Hematopoietic multipotent progenitor cell treated with erythropoietin and hydrocortisone succinate and interleukin-3 and kit ligand, for 8 days (in vitro differentiated cells): ENCODE data around the gene ARMCX2.
"Not testable (repeated sequence)": the region's sequence is repeated elsewhere in the genome, so short reads cannot be mapped to it uniquely, and the experiment has no call there.

Experiments used
- DNase-seq: peaks from one replicate; pipeline ENCODE4 v3.0.0-alpha.2; 2015

Gene ARMCX2

DNA sequence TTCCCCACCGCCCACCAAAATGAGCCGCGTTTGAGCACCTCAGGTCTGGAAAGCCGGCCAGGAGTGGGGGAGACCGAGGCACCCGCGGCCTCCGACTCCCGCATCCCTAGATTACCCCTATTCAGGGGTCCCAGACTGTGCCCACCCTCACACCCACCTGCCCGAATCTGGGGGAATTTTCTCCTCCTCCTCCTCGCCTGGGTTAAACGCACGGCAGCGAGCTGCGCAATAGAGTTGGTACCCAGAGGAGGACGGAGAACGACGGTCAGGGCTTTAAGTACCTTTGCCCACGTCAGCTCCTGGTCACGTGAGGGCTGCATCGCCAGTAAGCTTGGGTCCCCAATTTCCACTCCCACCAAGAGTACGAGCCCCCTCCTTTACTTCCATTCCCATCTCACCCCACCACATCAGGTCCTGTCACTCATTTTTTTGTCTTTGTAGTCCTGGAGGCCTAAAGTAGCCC, at the start of gene ARMCX2:
Gene ARMCX2 (minus strand): TSS at position 250 of the 463 bp plus-strand sequence. CDS start 2,262 bp downstream, outside the sequence.
- no peak for DNase-seq

- no peak for DNase-seq
These were observed 49.7 kb upstream of the ARMCX2 start for GRCh38 chrX:101709384-101709783.

GRCh38 chrX:101708163-101708562, 48.5 kb upstream of the ARMCX2 start:
- DNase-seq = no peak

- DNase-seq = no peak
These were observed 33.8 kb upstream of the ARMCX2 start for GRCh38 chrX:101693476-101693875.

DNA sequence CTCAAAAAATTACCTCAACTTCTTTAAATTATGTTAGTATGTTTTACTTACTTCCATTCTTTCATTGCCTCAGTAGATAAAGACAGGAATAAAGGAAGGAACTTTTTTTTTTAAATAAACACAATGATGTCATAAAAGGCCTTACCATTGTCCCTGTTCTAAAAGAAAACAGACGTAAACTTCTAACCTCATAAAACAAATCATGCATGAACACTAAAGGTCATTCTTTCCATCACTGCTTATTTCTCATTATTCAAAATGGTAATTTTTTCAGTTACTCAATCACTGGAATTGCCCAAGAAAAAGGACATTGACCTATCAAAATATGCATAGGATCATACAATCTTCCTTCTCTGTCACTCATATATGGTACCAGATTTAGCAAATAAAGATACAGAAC, 32.2 kb upstream of the ARMCX2 start:
- DNase-seq = no peak

DNA sequence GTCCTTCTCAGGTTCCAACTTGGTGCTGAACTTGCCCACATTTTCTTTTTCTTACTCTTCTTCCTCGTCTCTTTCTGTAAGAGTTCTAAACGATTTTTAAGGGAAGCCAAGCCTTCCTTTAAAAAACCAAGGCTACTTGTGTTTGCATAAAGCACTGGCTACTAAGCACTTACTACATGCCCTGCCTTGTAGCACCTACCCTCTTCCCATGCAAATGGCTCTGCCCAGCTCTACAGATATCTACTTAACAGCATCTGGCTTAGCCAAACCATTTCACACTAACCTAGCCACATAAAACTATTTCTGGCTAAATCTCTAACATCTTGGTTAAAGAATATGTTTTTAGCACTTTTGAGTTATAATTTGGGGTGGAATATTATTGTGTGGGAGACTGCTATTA, 26.9 kb upstream of the ARMCX2 start:
- DNase-seq = no peak

- DNase-seq = no peak
These were observed 26.3 kb upstream of the ARMCX2 start for GRCh38 chrX:101685923-101686322.

GRCh38 chrX:101682723-101683122, 23.1 kb upstream of the ARMCX2 start:
- no peak for DNase-seq

- no peak for DNase-seq
These were observed 17.4 kb upstream of the ARMCX2 start for GRCh38 chrX:101677028-101677427.

GRCh38 chrX:101676571-101676970, 16.9 kb upstream of the ARMCX2 start:
- no peak for DNase-seq

GRCh38 chrX:101668143-101668542, 8.5 kb upstream of the ARMCX2 start:
- no peak for DNase-seq

DNA sequence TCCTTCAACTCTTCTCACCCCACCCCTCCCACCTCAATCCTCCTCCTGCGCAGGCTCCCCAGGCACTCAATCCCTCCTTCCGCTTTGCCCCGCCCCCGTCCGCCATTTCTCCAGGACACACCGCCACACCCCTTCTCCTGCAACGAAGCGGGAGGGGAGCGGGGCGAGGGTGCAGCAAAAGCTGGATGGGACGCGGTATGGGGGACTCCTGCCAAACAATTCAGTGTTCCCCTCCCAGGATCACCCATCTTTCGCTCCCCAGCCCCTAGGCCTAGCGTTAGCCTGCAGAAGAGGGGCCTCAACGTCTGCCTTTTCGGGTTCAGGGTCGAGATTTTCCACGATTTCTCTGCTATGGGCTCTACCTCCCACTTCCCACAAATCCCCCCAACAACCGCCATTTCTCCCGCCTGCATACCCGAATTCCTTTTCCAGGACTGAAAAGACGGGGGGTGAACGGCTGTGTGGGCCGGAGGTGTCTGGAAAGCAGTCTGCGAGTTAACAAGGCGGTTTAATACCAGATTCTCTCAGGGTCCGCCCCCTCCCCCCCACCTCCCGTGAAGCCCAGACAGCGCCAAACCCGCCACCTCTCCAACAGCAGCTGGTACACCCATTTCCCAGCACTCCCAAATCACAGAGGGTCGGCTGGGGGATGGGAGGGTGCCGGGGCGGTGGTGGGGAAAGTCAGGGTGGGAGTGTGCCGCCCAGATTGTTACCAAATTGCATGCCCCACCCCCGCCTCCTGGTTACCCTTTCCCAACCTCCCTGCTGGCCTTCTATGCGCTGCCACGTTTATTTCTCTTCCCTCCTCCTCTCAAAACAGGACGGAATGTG, 774 bp downstream of the ARMCX2 start:
- DNase-seq = peak; percentile 9

GRCh38 chrX:101657495-101657894, 2.2 kb downstream of the ARMCX2 start:
- DNase-seq = no peak

DNA sequence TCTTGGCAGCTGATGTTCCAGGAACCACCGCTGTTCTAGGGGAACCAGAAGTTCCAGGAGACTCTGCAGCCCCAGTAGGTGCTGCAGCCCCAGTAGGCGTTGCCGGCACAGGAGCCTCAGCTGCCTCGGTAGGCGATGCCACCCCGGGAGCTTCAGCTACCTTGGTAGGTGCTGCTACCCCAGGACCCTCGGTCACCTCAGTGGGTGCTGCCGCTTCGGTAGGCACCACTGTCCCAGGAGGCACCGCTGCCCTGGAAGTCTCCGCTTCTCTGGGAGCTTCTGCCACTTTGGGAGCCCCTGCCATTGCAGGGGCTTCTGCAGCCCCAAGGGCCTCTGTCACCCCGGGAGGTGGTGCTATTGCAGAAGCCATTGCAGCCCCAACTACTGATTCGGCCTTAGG, 2.8 kb downstream of the ARMCX2 start:
- no peak for DNase-seq

GRCh38 chrX:101655534-101655933, 4.1 kb downstream of the ARMCX2 start:
- DNase-seq = no peak

GRCh38 chrX:101647716-101648115, 11.9 kb downstream of the ARMCX2 start:
- DNase-seq = not testable (repeated sequence)

DNA sequence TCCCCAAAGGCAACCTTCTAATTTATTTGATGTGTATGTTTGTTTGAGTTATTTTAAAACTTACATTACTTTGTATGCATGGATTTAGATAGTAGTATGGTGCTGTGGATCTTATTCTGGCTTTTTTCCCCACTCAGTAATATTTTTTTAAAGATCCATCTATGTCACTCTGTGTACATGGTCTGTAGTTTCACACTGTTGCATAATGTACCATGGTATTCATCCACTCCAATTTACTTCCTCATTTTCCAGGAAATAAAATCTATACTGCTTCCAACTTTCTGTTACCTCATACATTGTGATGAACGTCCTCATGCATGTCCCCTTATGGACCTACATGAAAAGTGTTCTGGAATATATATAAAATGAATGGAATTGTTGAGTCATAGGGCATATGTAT, 17.6 kb downstream of the ARMCX2 start:
- no peak for DNase-seq

- no peak for DNase-seq
These were observed 20.1 kb downstream of the ARMCX2 start for GRCh38 chrX:101639583-101639982.

- no peak for DNase-seq
These were observed 40.3 kb downstream of the ARMCX2 start for GRCh38 chrX:101619364-101619763.

DNA sequence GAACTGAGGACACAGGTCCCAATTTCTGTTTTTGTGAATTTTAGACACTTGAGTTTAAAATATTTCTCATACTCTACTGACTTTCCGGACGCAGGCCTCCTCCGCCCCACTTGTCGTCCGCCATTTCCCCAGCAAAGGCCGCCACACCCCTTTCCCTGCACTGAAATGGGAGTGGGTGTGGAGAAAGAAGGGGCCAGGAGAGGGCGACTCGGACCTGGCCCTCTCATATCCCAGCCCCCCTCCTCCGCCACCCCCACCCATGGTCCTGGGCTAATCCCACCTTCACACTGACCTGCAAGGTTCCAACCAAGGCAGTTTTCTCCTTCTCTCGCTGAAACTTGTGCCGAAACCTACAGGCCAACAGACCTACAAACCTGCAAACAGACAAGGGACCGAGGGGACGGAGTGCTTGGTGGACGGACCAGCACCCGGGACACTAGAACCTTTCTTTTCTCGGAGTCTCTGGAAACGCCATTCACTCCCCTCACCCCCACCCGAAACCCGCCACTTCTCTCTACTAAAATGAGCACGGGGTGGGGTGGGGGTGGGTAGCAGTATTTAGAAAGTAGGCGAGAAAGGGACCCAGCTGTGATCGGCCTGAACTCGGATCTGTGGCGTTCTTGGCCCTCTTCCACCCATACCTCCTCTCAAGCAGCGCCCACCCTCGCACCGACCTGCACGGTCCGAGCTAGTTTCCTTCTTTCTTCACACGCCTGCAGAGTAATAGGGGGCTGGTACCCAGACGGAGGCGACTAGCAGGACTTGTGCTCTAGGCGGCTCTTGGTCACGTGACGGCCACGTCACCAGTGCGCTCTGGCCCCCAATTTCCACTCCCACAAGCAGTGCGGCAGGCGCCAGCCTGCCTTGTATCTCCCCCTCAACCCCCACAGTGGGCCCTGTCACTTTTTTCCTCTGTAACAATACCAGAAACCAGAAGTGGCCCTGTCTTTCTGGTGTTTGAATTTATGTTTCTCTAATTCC, 42.1 kb downstream of the ARMCX2 start, which contains the start of gene ARMCX6:
Gene ARMCX6 (minus strand): TSS at position 790 of the 981 bp plus-strand sequence. CDS start 1,380 bp downstream, outside the sequence.
- peak; percentile 82 for DNase-seq

DNA sequence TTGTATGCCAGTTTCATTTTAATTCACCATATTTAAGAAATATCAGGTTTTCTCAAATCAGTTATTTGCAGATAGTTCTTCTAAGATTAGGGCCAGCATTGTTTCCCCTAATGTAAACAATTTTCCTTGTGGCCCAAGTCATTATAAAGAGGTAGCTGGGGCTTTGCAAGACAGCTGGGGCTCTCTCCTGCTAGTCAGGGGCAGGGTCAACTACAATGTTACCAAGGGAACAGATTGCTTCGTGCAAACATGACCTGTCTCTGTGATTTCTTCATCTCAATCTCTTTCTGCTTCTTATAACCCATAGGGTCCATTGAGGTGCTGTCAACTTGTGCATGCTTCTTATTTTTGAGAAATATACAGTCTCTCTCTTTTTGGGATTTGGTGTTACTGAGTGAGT, 53.9 kb downstream of the ARMCX2 start:
- DNase-seq = no peak
